PC-9 (cell line): ENCODE measurements around the gene GDPD4. TPM values are rescaled to one million over a fixed set of nuclear protein-coding genes. Genes with fewer than 3 reads are reported as not detected.

ENCODE experiments used
- BruUV-seq: library from RNA; stranded (reverse); fragments of 400-500 nt; replicated peaks from 2 replicates; lab custom pipeline; 2021; lab: Mats Ljungman, UMichigan
- CTCF ChIA-PET: fragments of 300-600 bp; sonication (Branson Sonifier 250); formaldehyde crosslinking; loops from one replicate; lab custom pipeline; 2022; ENCODE audit warnings: antibody characterized with exemption; lab: Charles Lee
- POLR2A ChIA-PET: fragments of 300-600 bp; sonication (Branson Sonifier 250); formaldehyde crosslinking; loops from one replicate; lab custom pipeline; 2022; ENCODE audit warnings: antibody characterized with exemption; ENCODE audit not compliant: unreplicated experiment; lab: Charles Lee
- DNase-seq, 2 experiments: peaks; one replicate each; pipeline versions ENCODE4 v3.0.0 to v3.0.0-alpha.2; 2015 to 2022; ENCODE audit warnings: mixed read lengths in 1 of 2
- H2AFZ ChIP-seq: fragments of 200-600 bp; sonication (generic); 2 replicates; pipeline ENCODE4 v1.8.1; 2017; ENCODE audit warnings: antibody characterized with exemption
- H3F3A ChIP-seq: fragments of 200-600 bp; sonication (generic); 2 replicates; pipeline ENCODE4 v1.8.1; 2017; ENCODE audit warnings: antibody characterized with exemption, mild to moderate bottlenecking, low read depth; ENCODE audit not compliant: insufficient read depth
- H3K27ac ChIP-seq: fragments of 200-600 bp; sonication (generic); 2 replicates; pipeline ENCODE4 v1.6.1; 2016; ENCODE audit warnings: mixed run types
- H3K27me3 ChIP-seq: fragments of 200-600 bp; sonication (generic); 2 replicates; pipeline ENCODE4 v1.6.1; 2016; ENCODE audit warnings: low read depth, mixed run types; ENCODE audit not compliant: insufficient read depth
- H3K36me3 ChIP-seq: fragments of 200-600 bp; sonication (generic); 2 replicates; pipeline ENCODE4 v1.6.1; 2016; ENCODE audit warnings: low read depth, mixed run types
- H3K4me1 ChIP-seq: fragments of 200-600 bp; sonication (generic); replicated peaks from 2 replicates; pipeline ENCODE4 v1.6.1; 2016; ENCODE audit warnings: mixed run types; ENCODE audit not compliant: insufficient read depth
- H3K4me2 ChIP-seq: fragments of 200-600 bp; sonication (generic); 2 replicates; pipeline ENCODE4 v1.6.1; 2017; ENCODE audit warnings: mixed run types
- H3K4me3 ChIP-seq: fragments of 200-600 bp; sonication (generic); 2 replicates; pipeline ENCODE4 v1.6.1; 2016; ENCODE audit warnings: mixed run types
- H3K79me2 ChIP-seq: fragments of 200-600 bp; sonication (generic); 2 replicates; pipeline ENCODE4 v1.6.1; 2017; ENCODE audit warnings: low read depth, mixed run types
- H3K9me2 ChIP-seq: fragments of 200-600 bp; sonication (generic); 2 replicates; pipeline ENCODE4 v1.8.1; 2017; ENCODE audit warnings: mild to moderate bottlenecking; ENCODE audit not compliant: insufficient read depth
- H3K9me3 ChIP-seq: fragments of 200-600 bp; sonication (generic); 2 replicates; pipeline ENCODE4 v1.8.1; 2016; ENCODE audit warnings: low read depth; ENCODE audit not compliant: insufficient read depth
- H4K20me1 ChIP-seq: fragments of 200-600 bp; sonication (generic); 2 replicates; pipeline ENCODE4 v1.8.1; 2017; ENCODE audit not compliant: insufficient read depth
- EZH2 ChIP-seq: fragments of 200-600 bp; sonication (generic); IDR thresholded peaks from 2 replicates; pipeline ENCODE4 v1.8.0; 2017; ENCODE audit warnings: antibody characterized with exemption, low read depth
- intact Hi-C: fragments of 100-400 bp; cut with micrococcal nuclease; formaldehyde crosslinking; loops from one replicate; pipeline ENCODE4 v1.10.0; 2022; ENCODE audit not compliant: unreplicated experiment
- total RNA-seq: library from RNA; stranded (reverse); gene quantifications from 2 replicates; pipeline ENCODE4 v1.2.3, GENCODE V29; 2021
- TF ChIP-seq, protein P1 (sequence below): fragments of 200-600 bp; sonication (generic); conservative IDR thresholded peaks from 2 replicates; pipeline ENCODE4 v1.6.1; 2017; ENCODE audit warnings: mixed run types, antibody characterized with exemption, mild to moderate bottlenecking, moderate library complexity

Gene GDPD4
- total RNA-seq, 1 experiment from 2014 or later: not detected

DNA sequence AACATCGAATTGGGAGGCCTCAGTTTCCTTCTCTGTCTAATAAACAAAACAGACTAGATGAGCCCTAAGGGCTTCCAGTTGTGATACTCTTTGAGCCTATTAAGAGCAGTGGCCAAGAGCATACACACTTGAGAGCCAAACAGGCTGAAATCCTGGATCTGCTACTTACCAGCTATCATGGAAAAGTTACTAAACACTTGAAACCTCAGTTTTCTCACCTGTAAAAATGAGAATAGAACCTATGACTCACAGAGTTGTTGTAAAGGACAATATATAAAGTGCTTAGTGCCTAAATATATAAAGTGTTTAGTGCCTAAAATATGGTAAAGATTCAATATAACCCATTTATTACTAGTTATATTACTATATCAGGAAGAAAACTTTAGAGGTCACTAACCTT, 23.7 kb upstream of the GDPD4 start:
- H2AFZ ChIP-seq: no peak overlapping the region
- no peak overlapping the region for H3K4me2 ChIP-seq
- H3K27ac ChIP-seq: no peak overlapping the region
- intact Hi-C loops: no loop called here
- no TSS peak for BruUV-seq
- no peaks in the 10 kb centered on the region for H3K4me1 ChIP-seq
- 0 out of 2 replicates have a peak, but pooled peaks cover 8% of the 10 kb centered on the region for H3K36me3 ChIP-seq
- ChIA-PET POLR2A (no interaction called here), CTCF (no interaction called here)
- DNase-seq: no peak
- no peaks in the 10 kb centered on the region for H3K27me3 ChIP-seq
- no peaks in the 10 kb centered on the region for H4K20me1 ChIP-seq
- TF ChIP-seq EZH2: no peak
- TF ChIP-seq, protein P1, sequence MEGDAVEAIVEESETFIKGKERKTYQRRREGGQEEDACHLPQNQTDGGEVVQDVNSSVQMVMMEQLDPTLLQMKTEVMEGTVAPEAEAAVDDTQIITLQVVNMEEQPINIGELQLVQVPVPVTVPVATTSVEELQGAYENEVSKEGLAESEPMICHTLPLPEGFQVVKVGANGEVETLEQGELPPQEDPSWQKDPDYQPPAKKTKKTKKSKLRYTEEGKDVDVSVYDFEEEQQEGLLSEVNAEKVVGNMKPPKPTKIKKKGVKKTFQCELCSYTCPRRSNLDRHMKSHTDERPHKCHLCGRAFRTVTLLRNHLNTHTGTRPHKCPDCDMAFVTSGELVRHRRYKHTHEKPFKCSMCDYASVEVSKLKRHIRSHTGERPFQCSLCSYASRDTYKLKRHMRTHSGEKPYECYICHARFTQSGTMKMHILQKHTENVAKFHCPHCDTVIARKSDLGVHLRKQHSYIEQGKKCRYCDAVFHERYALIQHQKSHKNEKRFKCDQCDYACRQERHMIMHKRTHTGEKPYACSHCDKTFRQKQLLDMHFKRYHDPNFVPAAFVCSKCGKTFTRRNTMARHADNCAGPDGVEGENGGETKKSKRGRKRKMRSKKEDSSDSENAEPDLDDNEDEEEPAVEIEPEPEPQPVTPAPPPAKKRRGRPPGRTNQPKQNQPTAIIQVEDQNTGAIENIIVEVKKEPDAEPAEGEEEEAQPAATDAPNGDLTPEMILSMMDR: no peak
- no peaks in the 10 kb centered on the region for H3K9me3 ChIP-seq
- H3K79me2 ChIP-seq: no peaks in the 10 kb centered on the region
- H3F3A ChIP-seq: no peaks in the 10 kb centered on the region
- no peaks in the 10 kb centered on the region for H3K9me2 ChIP-seq
- H3K4me3 ChIP-seq: no peak overlapping the region

GRCh38 chr11:77324508-77324907, 23.0 kb upstream of the GDPD4 start:
- H3K27me3 ChIP-seq: no peaks in the 10 kb centered on the region
- no peak overlapping the region for H3K4me3 ChIP-seq
- H2AFZ ChIP-seq: no peak overlapping the region
- H3K36me3 ChIP-seq: 0 out of 2 replicates have a peak, but pooled peaks cover 8% of the 10 kb centered on the region
- no peaks in the 10 kb centered on the region for H4K20me1 ChIP-seq
- no peaks in the 10 kb centered on the region for H3K9me2 ChIP-seq
- H3K27ac ChIP-seq: no peak overlapping the region
- no peaks in the 10 kb centered on the region for H3F3A ChIP-seq
- no peaks in the 10 kb centered on the region for H3K9me3 ChIP-seq
- intact Hi-C loops: no loop called here
- POLR2A ChIA-PET: no interaction called here
- TF ChIP-seq EZH2: no peak
- TF ChIP-seq, protein P1: no peak
- no peak overlapping the region for H3K4me2 ChIP-seq
- DNase-seq: no peak
- no TSS peak for BruUV-seq
- no peaks in the 10 kb centered on the region for H3K4me1 ChIP-seq
- CTCF ChIA-PET: interaction anchor here (0.6 kb wide), 1 partner anchor 236 kb away, joined by 3 read pairs; no protein-coding TSS in a partner anchor
- no peaks in the 10 kb centered on the region for H3K79me2 ChIP-seq

DNA sequence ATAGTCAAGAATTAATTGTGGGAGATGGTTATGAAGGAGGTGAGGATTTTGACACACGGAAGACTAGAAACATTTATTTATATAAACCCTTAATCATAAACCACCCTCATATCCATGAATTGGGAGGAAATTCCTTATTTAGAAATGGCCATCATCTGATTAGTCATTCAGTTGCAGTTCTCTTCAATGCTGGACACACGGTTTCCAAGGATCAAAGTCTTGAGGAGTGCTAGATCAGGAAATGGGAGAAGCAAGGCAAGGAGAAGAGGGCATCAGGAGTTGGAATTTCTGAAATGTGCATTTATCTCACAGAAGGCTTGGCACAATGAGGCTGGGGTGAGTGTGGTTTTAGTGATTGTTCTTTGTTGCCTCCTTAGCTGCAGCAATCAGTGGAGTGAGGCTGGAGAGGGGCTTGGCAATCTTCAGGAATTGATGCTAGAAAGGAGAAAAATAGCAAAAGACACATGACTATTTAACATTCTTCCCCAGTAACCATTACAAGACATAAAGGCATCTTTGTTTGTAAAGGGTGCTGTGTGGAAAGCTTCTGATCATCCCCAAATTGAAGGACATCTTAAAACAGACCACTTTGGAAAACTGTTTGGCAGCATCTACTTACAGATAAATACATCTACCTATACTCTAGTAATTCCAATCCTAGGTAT, 21.6 kb upstream of the GDPD4 start:
- Histone ChIP-seq H3K27me3 (no peaks in the 10 kb centered on the region), H4K20me1 (no peaks in the 10 kb centered on the region), H3K4me2 (no peak overlapping the region), H3K36me3 (0 out of 2 replicates have a peak, but pooled peaks cover 8% of the 10 kb centered on the region), H3F3A (no peaks in the 10 kb centered on the region), H3K9me3 (no peaks in the 10 kb centered on the region), H3K27ac (no peak overlapping the region), H3K79me2 (no peaks in the 10 kb centered on the region), H3K4me3 (no peak overlapping the region), H2AFZ (no peak overlapping the region), H3K4me1 (no peaks in the 10 kb centered on the region), H3K9me2 (no peaks in the 10 kb centered on the region)
- ChIA-PET POLR2A (no interaction called here), CTCF (no interaction called here)
- intact Hi-C loops: no loop called here
- DNase-seq: no peak
- TF ChIP-seq EZH2: no peak
- TF ChIP-seq, protein P1: no peak
- no TSS peak for BruUV-seq
